Loucy (cell line): ENCODE measurements around the gene TASOR2.
A peak's percentile ranks its signal among the peaks of the same experiment; 100 is the strongest.

Source experiments
- H2AFZ ChIP-seq: fragments of 200-600 bp; sonication (generic); 2 replicates; pipeline ENCODE4 v1.6.0; 2016; ENCODE audit warnings: antibody characterized with exemption, mild to moderate bottlenecking, low read length, moderate library complexity
- H3F3A ChIP-seq: fragments of 200-600 bp; 2 replicates; pipeline ENCODE4 v1.6.0; 2016; ENCODE audit warnings: antibody characterized with exemption, low read depth, mild to moderate bottlenecking
- H3K27me3 ChIP-seq: fragments of 200-600 bp; sonication (generic); 2 replicates; pipeline ENCODE4 v1.6.1; 2014; ENCODE audit warnings: low read length, mild to moderate bottlenecking; ENCODE audit not compliant: insufficient read depth, poor library complexity, severe bottlenecking
- H3K36me3 ChIP-seq: fragments of 200-600 bp; sonication (generic); 2 replicates; pipeline ENCODE4 v1.6.1; 2016; ENCODE audit warnings: low read length; ENCODE audit not compliant: insufficient read depth
- H3K4me1 ChIP-seq: fragments of 200-600 bp; sonication (generic); 2 replicates; pipeline ENCODE4 v1.5.1; 2014; ENCODE audit warnings: low read length, mild to moderate bottlenecking; ENCODE audit not compliant: insufficient read depth, poor library complexity, severe bottlenecking
- H3K4me2 ChIP-seq: fragments of 200-600 bp; sonication (generic); 2 replicates; pipeline ENCODE4 v1.6.0; 2014; ENCODE audit warnings: antibody characterized with exemption, low read length, low read depth, mild to moderate bottlenecking; ENCODE audit not compliant: poor library complexity, severe bottlenecking
- H3K4me3 ChIP-seq: fragments of 200-600 bp; sonication (generic); 2 replicates; pipeline ENCODE4 v1.5.1; 2014; ENCODE audit warnings: low read length, mild to moderate bottlenecking, mixed read lengths; ENCODE audit not compliant: poor library complexity, severe bottlenecking
- H3K79me2 ChIP-seq: fragments of 200-600 bp; sonication (generic); 2 replicates; pipeline ENCODE4 v1.6.1; 2014; ENCODE audit warnings: low read length; ENCODE audit not compliant: insufficient read depth
- H3K9ac ChIP-seq: fragments of 200-600 bp; sonication (generic); 2 replicates; pipeline ENCODE4 v1.6.0; 2014; ENCODE audit warnings: mild to moderate bottlenecking, low read depth, low read length, moderate library complexity; ENCODE audit not compliant: poor library complexity, severe bottlenecking
- H3K9me2 ChIP-seq: fragments of 200-600 bp; sonication (generic); replicated peaks from 2 replicates; pipeline ENCODE4 v1.6.1; 2016; ENCODE audit warnings: low read depth, low read length, mixed read lengths
- H3K9me3 ChIP-seq: fragments of 200-600 bp; sonication (generic); 2 replicates; pipeline ENCODE4 v1.6.1; 2014; ENCODE audit warnings: mild to moderate bottlenecking, antibody characterized with exemption, low read length, low read depth; ENCODE audit not compliant: insufficient read depth
- H4K20me1 ChIP-seq: fragments of 200-600 bp; sonication (generic); 2 replicates; pipeline ENCODE4 v1.6.0; 2014; ENCODE audit warnings: antibody characterized with exemption, low read length, mild to moderate bottlenecking; ENCODE audit not compliant: insufficient read depth, poor library complexity, severe bottlenecking
- EZH2phosphoT487 ChIP-seq: fragments of 200-600 bp; IDR thresholded peaks from 2 replicates; pipeline ENCODE4 v1.6.1; 2018; ENCODE audit warnings: antibody characterized with exemption, mild to moderate bottlenecking, moderate library complexity, borderline replicate concordance
- TF ChIP-seq, protein P1 (sequence below): fragments of 200-600 bp; sonication (generic); conservative IDR thresholded peaks from 2 replicates; pipeline ENCODE4 v1.5.1; 2014; ENCODE audit warnings: mild to moderate bottlenecking, antibody characterized with exemption, low read length

The TASOR2 gene

DNA sequence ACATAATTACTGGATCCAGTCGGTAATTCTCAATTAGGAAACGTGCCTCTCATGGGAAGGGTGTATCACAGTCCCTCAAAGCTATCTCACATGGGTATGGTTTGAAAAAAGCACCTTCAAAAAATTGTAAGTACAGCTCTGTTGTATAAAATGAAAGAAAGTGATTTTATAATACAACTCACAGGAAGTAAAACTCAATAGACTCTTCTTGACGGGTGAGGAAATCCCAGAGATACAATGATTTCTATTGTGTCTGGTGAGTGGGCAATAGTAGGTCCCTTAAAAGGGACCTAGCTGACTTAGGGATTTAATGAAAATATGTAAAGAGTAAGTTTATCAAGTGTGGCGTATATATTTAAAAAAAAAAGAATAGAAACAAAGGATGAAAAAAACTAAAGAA lies 27.0 kb downstream of the TASOR2 start:
- Histone ChIP-seq H3K9ac (peak overlapping the region; percentile 3), H3F3A (no peaks in the 10 kb centered on the region), H3K4me1 (peaks cover 29% of the 10 kb centered on the region), H4K20me1 (peaks cover 46% of the 10 kb centered on the region), H2AFZ (no peak overlapping the region), H3K79me2 (peaks cover 96% of the 10 kb centered on the region), H3K4me3 (peak overlapping the region; percentile 42), H3K4me2 (peak overlapping the region; percentile 73), H3K9me3 (no peaks in the 10 kb centered on the region), H3K27me3 (no peaks in the 10 kb centered on the region), H3K9me2 (no peaks in the 10 kb centered on the region), H3K36me3 (no peaks in the 10 kb centered on the region; the same call in 1 of the 2 replicates)
- TF ChIP-seq, protein P1, sequence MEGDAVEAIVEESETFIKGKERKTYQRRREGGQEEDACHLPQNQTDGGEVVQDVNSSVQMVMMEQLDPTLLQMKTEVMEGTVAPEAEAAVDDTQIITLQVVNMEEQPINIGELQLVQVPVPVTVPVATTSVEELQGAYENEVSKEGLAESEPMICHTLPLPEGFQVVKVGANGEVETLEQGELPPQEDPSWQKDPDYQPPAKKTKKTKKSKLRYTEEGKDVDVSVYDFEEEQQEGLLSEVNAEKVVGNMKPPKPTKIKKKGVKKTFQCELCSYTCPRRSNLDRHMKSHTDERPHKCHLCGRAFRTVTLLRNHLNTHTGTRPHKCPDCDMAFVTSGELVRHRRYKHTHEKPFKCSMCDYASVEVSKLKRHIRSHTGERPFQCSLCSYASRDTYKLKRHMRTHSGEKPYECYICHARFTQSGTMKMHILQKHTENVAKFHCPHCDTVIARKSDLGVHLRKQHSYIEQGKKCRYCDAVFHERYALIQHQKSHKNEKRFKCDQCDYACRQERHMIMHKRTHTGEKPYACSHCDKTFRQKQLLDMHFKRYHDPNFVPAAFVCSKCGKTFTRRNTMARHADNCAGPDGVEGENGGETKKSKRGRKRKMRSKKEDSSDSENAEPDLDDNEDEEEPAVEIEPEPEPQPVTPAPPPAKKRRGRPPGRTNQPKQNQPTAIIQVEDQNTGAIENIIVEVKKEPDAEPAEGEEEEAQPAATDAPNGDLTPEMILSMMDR, result no peak
- TF ChIP-seq EZH2phosphoT487, result no peak

DNA sequence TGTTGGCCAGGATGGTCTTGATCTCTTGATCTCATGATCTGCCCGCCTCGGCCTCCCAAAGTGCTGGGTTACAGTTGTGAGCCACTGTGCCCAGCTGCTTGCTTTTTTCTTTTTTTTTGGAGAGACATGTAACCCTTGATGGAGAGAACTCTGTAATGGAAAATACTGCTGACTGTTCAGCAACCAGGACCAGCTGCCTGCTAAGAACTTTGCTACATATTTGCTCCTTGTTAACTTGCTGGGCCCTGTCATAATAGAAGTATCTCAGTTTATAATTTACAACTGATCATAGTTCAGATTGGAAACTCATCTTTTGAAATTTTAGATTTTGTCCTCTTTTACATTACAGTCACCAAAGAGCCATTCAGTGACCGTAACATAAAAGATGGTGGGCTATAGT lies 34.9 kb downstream of the TASOR2 start:
- Histone ChIP-seq H3K4me1 (no peaks in the 10 kb centered on the region), H3K79me2 (peaks cover 56% of the 10 kb centered on the region; the same call in 1 of the 2 replicates), H4K20me1 (peaks cover 7% of the 10 kb centered on the region), H3K9ac (no peak overlapping the region), H2AFZ (no peak overlapping the region), H3K9me3 (no peaks in the 10 kb centered on the region), H3K4me2 (no peak overlapping the region), H3K4me3 (no peak overlapping the region), H3F3A (no peaks in the 10 kb centered on the region), H3K27me3 (no peaks in the 10 kb centered on the region), H3K36me3 (peaks cover 30% of the 10 kb centered on the region), H3K9me2 (no peaks in the 10 kb centered on the region)
- TF ChIP-seq, protein P1, result no peak
- no peak for TF ChIP-seq EZH2phosphoT487

DNA sequence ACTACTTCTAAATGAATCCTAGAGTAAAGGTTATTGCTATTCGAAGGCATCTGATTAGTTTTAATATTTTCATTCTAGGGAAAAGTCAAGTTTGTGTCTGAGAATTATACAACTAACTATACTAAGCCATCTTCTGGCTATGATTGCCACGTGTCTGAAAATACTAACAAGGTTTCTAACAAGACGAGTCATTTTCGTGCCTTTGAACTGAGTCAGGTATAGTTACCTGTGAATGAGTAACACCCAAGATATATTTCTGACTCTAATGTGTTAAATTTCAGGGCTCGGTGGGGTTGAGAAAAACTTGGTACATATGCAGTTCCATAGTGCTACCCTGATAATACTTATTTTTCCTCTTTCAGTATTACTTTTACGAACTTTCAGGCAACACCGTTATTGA lies 35.5 kb downstream of the TASOR2 start:
- no peaks in the 10 kb centered on the region for H3K27me3 ChIP-seq
- H3F3A ChIP-seq, result no peaks in the 10 kb centered on the region
- H3K36me3 ChIP-seq, result peaks cover 35% of the 10 kb centered on the region
- H3K4me3 ChIP-seq, result no peak overlapping the region
- H4K20me1 ChIP-seq, result peaks cover 7% of the 10 kb centered on the region
- H3K9me3 ChIP-seq, result no peaks in the 10 kb centered on the region
- no peak overlapping the region for H3K4me2 ChIP-seq
- H3K9me2 ChIP-seq, result no peaks in the 10 kb centered on the region
- H2AFZ ChIP-seq, result no peak overlapping the region
- H3K79me2 ChIP-seq, result peaks cover 51% of the 10 kb centered on the region; the same call in 1 of the 2 replicates
- no peaks in the 10 kb centered on the region for H3K4me1 ChIP-seq
- no peak overlapping the region for H3K9ac ChIP-seq
- TF ChIP-seq, protein P1, result no peak
- no peak for TF ChIP-seq EZH2phosphoT487
